PC-9 (cell line): ENCODE data around the gene ADGRV1.

Experiments
- EZH2 ChIP-seq: fragments of 200-600 bp; sonication (generic); IDR thresholded peaks from 2 replicates; pipeline ENCODE4 v1.8.0; 2017; ENCODE audit warnings: antibody characterized with exemption, low read depth
- TF ChIP-seq, protein P1 (sequence below): fragments of 200-600 bp; sonication (generic); conservative IDR thresholded peaks from 2 replicates; pipeline ENCODE4 v1.6.1; 2017; ENCODE audit warnings: mixed run types, antibody characterized with exemption, mild to moderate bottlenecking, moderate library complexity

DNA sequence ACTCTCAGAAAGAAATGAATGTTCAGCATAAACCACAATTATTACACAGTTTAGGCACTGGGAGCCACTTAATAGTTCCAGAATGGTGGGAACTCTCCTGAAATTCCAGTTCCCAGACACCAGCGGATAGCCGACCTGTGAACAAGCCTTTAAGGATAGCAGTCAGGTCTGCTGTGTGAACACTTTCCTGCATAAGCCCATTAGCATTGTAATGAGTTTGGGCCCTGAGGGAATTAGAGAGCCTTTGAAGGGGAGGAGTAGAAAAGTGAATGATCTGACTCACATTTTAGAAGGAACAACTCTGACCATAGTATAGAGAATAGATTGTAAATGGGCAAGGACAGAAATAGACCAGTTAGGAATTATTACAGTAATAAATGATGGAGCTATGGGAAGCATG lies 189.1 kb downstream of the ADGRV1 start:
- TF ChIP-seq, protein P1, sequence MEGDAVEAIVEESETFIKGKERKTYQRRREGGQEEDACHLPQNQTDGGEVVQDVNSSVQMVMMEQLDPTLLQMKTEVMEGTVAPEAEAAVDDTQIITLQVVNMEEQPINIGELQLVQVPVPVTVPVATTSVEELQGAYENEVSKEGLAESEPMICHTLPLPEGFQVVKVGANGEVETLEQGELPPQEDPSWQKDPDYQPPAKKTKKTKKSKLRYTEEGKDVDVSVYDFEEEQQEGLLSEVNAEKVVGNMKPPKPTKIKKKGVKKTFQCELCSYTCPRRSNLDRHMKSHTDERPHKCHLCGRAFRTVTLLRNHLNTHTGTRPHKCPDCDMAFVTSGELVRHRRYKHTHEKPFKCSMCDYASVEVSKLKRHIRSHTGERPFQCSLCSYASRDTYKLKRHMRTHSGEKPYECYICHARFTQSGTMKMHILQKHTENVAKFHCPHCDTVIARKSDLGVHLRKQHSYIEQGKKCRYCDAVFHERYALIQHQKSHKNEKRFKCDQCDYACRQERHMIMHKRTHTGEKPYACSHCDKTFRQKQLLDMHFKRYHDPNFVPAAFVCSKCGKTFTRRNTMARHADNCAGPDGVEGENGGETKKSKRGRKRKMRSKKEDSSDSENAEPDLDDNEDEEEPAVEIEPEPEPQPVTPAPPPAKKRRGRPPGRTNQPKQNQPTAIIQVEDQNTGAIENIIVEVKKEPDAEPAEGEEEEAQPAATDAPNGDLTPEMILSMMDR: no peak
- TF ChIP-seq EZH2: no peak
